ENCODE data around the gene SLC6A19. TPM values are rescaled to one million over a fixed set of nuclear protein-coding genes. Genes with fewer than 3 reads are reported as not detected.

SLC6A19 gene
- total and polyA plus RNA-seq, 2 experiments from 2014 or later, result 5.2 to 5.8 TPM

GRCh38 chr5:1161833-1162229, 39.6 kb upstream of the SLC6A19 start:
- DNase-seq (ENCODE audit: low spot score), result no peak
- no peaks in the 10 kb centered on the region for H3K36me3 ChIP-seq (replicated peaks; ENCODE audit: insufficient read depth, low read depth)
- H3K27ac ChIP-seq, result no peak overlapping the region
- no peak overlapping the region for H2AFZ ChIP-seq
- H4K20me1 ChIP-seq (ENCODE audit: insufficient read depth, poor library complexity, severe bottlenecking), result no peaks in the 10 kb centered on the region
- H3K9me3 ChIP-seq (ENCODE audit: low read depth), result no peaks in the 10 kb centered on the region
- no peaks in the 10 kb centered on the region for H3K9me2 ChIP-seq (replicated peaks; ENCODE audit: insufficient read depth)
- H3K4me3 ChIP-seq, result no peak overlapping the region
- H3K4me2 ChIP-seq, result no peak overlapping the region
- WGBS (ENCODE audit: low lambda C conversion rate, missing lambda C conversion rate), result 88% methylated on average over 19 of the region's 19 CpGs
- peaks cover under 1% of the 10 kb centered on the region for H3K27me3 ChIP-seq
- H3K4me1 ChIP-seq (ENCODE audit: insufficient read depth), result no peaks in the 10 kb centered on the region
- TF ChIP-seq CTCF (IDR thresholded peaks at IDR 0.05; ENCODE audit: poor library complexity) (no peak), EZH2 (IDR thresholded peaks at IDR 0.05; ENCODE audit: borderline replicate concordance) (no peak), EZH2phosphoT487 (IDR thresholded peaks at IDR 0.05; ENCODE audit: low read depth, severe bottlenecking, unreplicated experiment) (no peak)
- H3K79me2 ChIP-seq, result no peaks in the 10 kb centered on the region

GRCh38 chr5:1162276-1162675, 39.1 kb upstream of the SLC6A19 start:
- Histone ChIP-seq H4K20me1 (ENCODE audit: insufficient read depth, poor library complexity, severe bottlenecking) (no peaks in the 10 kb centered on the region), H2AFZ (no peak overlapping the region), H3K79me2 (no peaks in the 10 kb centered on the region), H3K4me1 (ENCODE audit: insufficient read depth) (no peaks in the 10 kb centered on the region), H3K4me3 (no peak overlapping the region), H3K4me2 (no peak overlapping the region), H3K27me3 (no peaks in the 10 kb centered on the region), H3K9me3 (ENCODE audit: low read depth) (no peaks in the 10 kb centered on the region), H3K9me2 (replicated peaks; ENCODE audit: insufficient read depth) (no peaks in the 10 kb centered on the region), H3K36me3 (replicated peaks; ENCODE audit: insufficient read depth, low read depth) (no peaks in the 10 kb centered on the region), H3K27ac (no peak overlapping the region)
- WGBS (ENCODE audit: low lambda C conversion rate, missing lambda C conversion rate), result 94% methylated on average over 17 of the region's 17 CpGs
- TF ChIP-seq EZH2 (IDR thresholded peaks at IDR 0.05; ENCODE audit: borderline replicate concordance), result no peak
- no peak for TF ChIP-seq EZH2phosphoT487 (IDR thresholded peaks at IDR 0.05; ENCODE audit: low read depth, severe bottlenecking, unreplicated experiment)
- TF ChIP-seq CTCF (IDR thresholded peaks at IDR 0.05; ENCODE audit: poor library complexity), result no peak
- DNase-seq (ENCODE audit: low spot score), result no peak

- no peak overlapping the region for H2AFZ ChIP-seq
- WGBS (ENCODE audit: low lambda C conversion rate, missing lambda C conversion rate), result 98% methylated on average over 8 of the region's 8 CpGs
- H3K4me3 ChIP-seq, result no peak overlapping the region
- no peaks in the 10 kb centered on the region for H3K9me3 ChIP-seq (ENCODE audit: low read depth)
- no peak for DNase-seq (ENCODE audit: low spot score)
- no peaks in the 10 kb centered on the region for H3K36me3 ChIP-seq (replicated peaks; ENCODE audit: insufficient read depth, low read depth)
- peaks cover under 1% of the 10 kb centered on the region for H3K4me1 ChIP-seq (ENCODE audit: insufficient read depth)
- H3K4me2 ChIP-seq, result no peak overlapping the region
- H4K20me1 ChIP-seq (ENCODE audit: insufficient read depth, poor library complexity, severe bottlenecking), result no peaks in the 10 kb centered on the region
- TF ChIP-seq EZH2phosphoT487 (IDR thresholded peaks at IDR 0.05; ENCODE audit: low read depth, severe bottlenecking, unreplicated experiment), result no peak
- no peak for TF ChIP-seq EZH2 (IDR thresholded peaks at IDR 0.05; ENCODE audit: borderline replicate concordance)
- TF ChIP-seq CTCF (IDR thresholded peaks at IDR 0.05; ENCODE audit: poor library complexity), result no peak
- no peaks in the 10 kb centered on the region for H3K79me2 ChIP-seq
- H3K27me3 ChIP-seq, result no peaks in the 10 kb centered on the region
- H3K9me2 ChIP-seq (replicated peaks; ENCODE audit: insufficient read depth), result no peaks in the 10 kb centered on the region
- no peak overlapping the region for H3K27ac ChIP-seq
Measured at GRCh38 chr5:1162751-1163150, 38.6 kb upstream of the SLC6A19 start.

GRCh38 chr5:1163366-1163765, 38.0 kb upstream of the SLC6A19 start:
- no peak overlapping the region for H2AFZ ChIP-seq
- H3K9me3 ChIP-seq (ENCODE audit: low read depth), result no peaks in the 10 kb centered on the region
- H3K27ac ChIP-seq, result no peak overlapping the region
- peaks cover 3% of the 10 kb centered on the region for H3K4me1 ChIP-seq (ENCODE audit: insufficient read depth)
- no peaks in the 10 kb centered on the region for H3K27me3 ChIP-seq
- H3K4me3 ChIP-seq, result no peak overlapping the region
- TF ChIP-seq CTCF (IDR thresholded peaks at IDR 0.05; ENCODE audit: poor library complexity), result no peak
- TF ChIP-seq EZH2phosphoT487 (IDR thresholded peaks at IDR 0.05; ENCODE audit: low read depth, severe bottlenecking, unreplicated experiment), result no peak
- H3K36me3 ChIP-seq (replicated peaks; ENCODE audit: insufficient read depth, low read depth), result no peaks in the 10 kb centered on the region
- 95% methylated on average over 12 of the region's 12 CpGs for WGBS (ENCODE audit: low lambda C conversion rate, missing lambda C conversion rate)
- no peak overlapping the region for H3K4me2 ChIP-seq
- H3K79me2 ChIP-seq, result no peaks in the 10 kb centered on the region
- no peaks in the 10 kb centered on the region for H3K9me2 ChIP-seq (replicated peaks; ENCODE audit: insufficient read depth)
- no peak for DNase-seq (ENCODE audit: low spot score)
- no peaks in the 10 kb centered on the region for H4K20me1 ChIP-seq (ENCODE audit: insufficient read depth, poor library complexity, severe bottlenecking)
